ENCODE results near the gene EMILIN2.
A peak's percentile ranks its signal among the peaks of the same experiment; 100 is the strongest.

DNA sequence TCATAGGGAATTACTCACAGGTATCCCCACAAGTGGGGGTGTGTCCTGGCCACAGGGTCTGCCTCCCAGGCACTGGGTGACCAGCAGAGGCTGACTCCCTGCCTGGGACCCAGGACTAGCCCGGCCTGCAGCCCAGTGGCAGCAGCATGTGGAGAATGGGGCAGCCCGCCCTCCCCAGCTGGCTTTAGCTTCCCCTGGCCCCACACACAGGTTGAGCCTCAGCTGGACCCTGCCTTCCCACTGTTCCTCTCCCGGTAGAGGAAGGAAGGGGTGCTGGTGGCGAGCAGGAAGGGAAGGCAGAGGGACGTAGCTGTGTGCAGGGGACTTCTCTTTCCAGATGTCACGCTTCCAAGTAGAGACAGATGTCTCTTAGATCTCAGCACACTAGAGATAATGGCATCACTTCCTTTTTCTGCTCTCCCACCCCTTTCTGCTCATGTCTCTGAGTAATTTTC is 51.4 kb downstream of the EMILIN2 start:
- no peak for TF ChIP-seq CTCF (IDR thresholded peaks at IDR 0.05 in 8 of 11, conservative IDR thresholded peaks at IDR 0.05 in 3 of 11)
- no peak for TF ChIP-seq POLR2A (IDR thresholded peaks at IDR 0.05)
- peak in 1 of 3 donors; percentile 36 for TF ChIP-seq POLR2AphosphoS5 (IDR thresholded peaks at IDR 0.05)

Data from spleen (tissue), 7 donors.